A549 (cell line): Measurements from ENCODE around the gene DOK4. TPM values are rescaled to one million over a fixed set of nuclear protein-coding genes. Genes with fewer than 3 reads are reported as not detected.
A peak's percentile ranks its signal among the peaks of the same experiment; 100 is the strongest.

Experiments
- ATAC-seq, 2 experiments: fragments of 200-7000 bp in 1 of 2; fragments of >200 bp in 1 of 2; cut with Nextera tagmentation in 1 of 2; cut with Tn5 transposase in 1 of 2; 3 replicates each; pipeline versions ENCODE4 v1.8.0 to v1.9.1; 2018 to 2020; ENCODE audit warnings: mild to moderate bottlenecking in 1 of 2, moderate library complexity in 1 of 2
- CTCF ChIA-PET: fragments of 300-600 bp; sonication (Branson Sonifier 250); formaldehyde crosslinking; extraction: SDS; loops from one replicate; lab custom pipeline; 2021; ENCODE audit warnings: antibody characterized with exemption, inconsistent platforms; lab: Yijun Ruan, JAX
- POLR2A ChIA-PET: fragments of 350-600 bp; formaldehyde crosslinking; extraction: SDS; loops from one replicate; lab custom pipeline; 2021; ENCODE audit warnings: antibody characterized with exemption, inconsistent platforms; lab: Yijun Ruan, JAX
- DNase-seq, 2 experiments: peaks; one replicate each; pipeline versions ENCODE4 v3.0.0 to v3.0.0-alpha.2; 2011 to 2016; ENCODE audit warnings: low read depth in 1 of 2, low spot score in 1 of 2
- FAIRE-seq: peaks from 2 replicates; lab custom pipeline; 2011; peaks lifted over from hg19 to GRCh38; lab: Jason Lieb, UNC
- H3K27ac ChIP-seq, 2 experiments: fragments of >200 bp; sonication (Bioruptor Twin); formaldehyde crosslinking; 3 replicates each; pipeline ENCODE4 v1.5.1; 2016 to 2017
- H3K4me1 ChIP-seq: fragments of >200 bp; sonication (Bioruptor Twin); formaldehyde crosslinking; 3 replicates; pipeline ENCODE4 v1.6.1; 2016
- H3K4me2 ChIP-seq: fragments of >200 bp; sonication (Bioruptor Twin); formaldehyde crosslinking; 3 replicates; pipeline ENCODE4 v1.6.1; 2016
- H3K4me3 ChIP-seq: fragments of >200 bp; sonication (Bioruptor Twin); formaldehyde crosslinking; 3 replicates; pipeline ENCODE4 v1.5.1; 2016
- H3K9me3 ChIP-seq: fragments of >200 bp; sonication (Bioruptor Twin); formaldehyde crosslinking; 3 replicates; pipeline ENCODE4 v1.6.1; 2016
- BHLHE40 ChIP-seq: IDR thresholded peaks from 2 replicates; pipeline ENCODE4 v1.6.1; 2012; ENCODE audit warnings: low read depth, low read length, inconsistent platforms
- CBX2 ChIP-seq: fragments of 200-600 bp; sonication (generic); IDR thresholded peaks from 2 replicates; pipeline ENCODE4 v1.6.1; 2016; ENCODE audit warnings: low read depth, mild to moderate bottlenecking, borderline replicate concordance
- CBX8 ChIP-seq: fragments of 200-600 bp; sonication (generic); IDR thresholded peaks from 2 replicates; pipeline ENCODE4 v1.6.1; 2016
- FOSL2 ChIP-seq, 2 experiments: fragments of 450-650 bp in 1 of 2; fragments of >200 bp in 1 of 2; sonication (Bioruptor Twin) in 1 of 2; formaldehyde crosslinking; IDR thresholded peaks; 2 replicates each; pipeline versions ENCODE4 v1.5.0 to v1.6.1; 2016 to 2020; ENCODE audit warnings: mild to moderate bottlenecking in 1 of 2, moderate library complexity in 1 of 2
- HOXB13 ChIP-seq: fragments of 250-450 bp; sonication (Bioruptor Pico); IDR thresholded peaks from 2 replicates; pipeline ENCODE4 v1.5.0; 2020; ENCODE audit warnings: low read depth, mild to moderate bottlenecking, moderate library complexity
- HOXB5 ChIP-seq: fragments of 250-450 bp; sonication (Bioruptor Pico); IDR thresholded peaks from 2 replicates; pipeline ENCODE4 v1.5.0; 2020; ENCODE audit warnings: mild to moderate bottlenecking, moderate library complexity
- MAFK ChIP-seq: fragments of 450-650 bp; IDR thresholded peaks from 2 replicates; pipeline ENCODE4 v1.6.1; 2014; ENCODE audit not compliant: partially characterized antibody
- PHF8 ChIP-seq: fragments of 200-600 bp; sonication (generic); IDR thresholded peaks from 2 replicates; pipeline ENCODE4 v1.6.1; 2016; ENCODE audit warnings: low read depth, mild to moderate bottlenecking, antibody characterized with exemption, moderate library complexity, borderline replicate concordance
- POLR2A ChIP-seq: IDR thresholded peaks from 2 replicates; pipeline ENCODE4 v1.6.1; 2012; ENCODE audit warnings: mild to moderate bottlenecking, low read length
- RCOR1 ChIP-seq: fragments of 150-350 bp; IDR thresholded peaks from 2 replicates; pipeline ENCODE4 v1.6.1; 2014; ENCODE audit warnings: antibody characterized with exemption, low read length, low read depth
- SMC3 ChIP-seq: fragments of >200 bp; sonication (Bioruptor Twin); formaldehyde crosslinking; IDR thresholded peaks from 3 replicates; pipeline ENCODE4 v1.6.1; 2018; ENCODE audit warnings: inconsistent platforms
- ZC3H11A ChIP-seq: fragments of 450-650 bp; IDR thresholded peaks from 2 replicates; pipeline ENCODE4 v1.6.1; 2014; ENCODE audit warnings: antibody characterized with exemption, mild to moderate bottlenecking
- ZFP36 ChIP-seq: fragments of 450-650 bp; IDR thresholded peaks from 2 replicates; pipeline ENCODE4 v1.6.1; 2014; ENCODE audit warnings: borderline replicate concordance; ENCODE audit not compliant: partially characterized antibody
- ZSCAN20 ChIP-seq: fragments of 250-450 bp; sonication (Bioruptor Pico); IDR thresholded peaks from 2 replicates; pipeline ENCODE4 v1.8.0; 2022; ENCODE audit warnings: mild to moderate bottlenecking, moderate library complexity
- WGBS: methylation state at CpG from one replicate; pipeline ENCODE4 v1.1.6; 2017; ENCODE audit errors: missing lambda C conversion rate; 5-methylcytosine and 5-hydroxymethylcytosine counted together
- polyA plus RNA-seq, 4 experiments: library from polyadenylated mRNA; depleted of rRNA in 3 of 4; stranded (reverse); fragments of >200 nt; fragmentation: RNase III in 1 of 4; extraction: RNeasy Plus Mini Kit Qiagen cat#74134 plus additional on column Dnase treatment in 1 of 4; gene quantifications; 2 replicates in 3 of 4; 3 replicates in 1 of 4; pipeline ENCODE4 v1.2.3, GENCODE V29; 2011 to 2017
- TF ChIP-seq, protein P1 (sequence below): fragments of 150-350 bp; IDR thresholded peaks from 2 replicates; pipeline ENCODE4 v1.6.1; 2014; ENCODE audit warnings: low read depth, mild to moderate bottlenecking, low read length
- TF ChIP-seq, protein P2 (sequence below): fragments of 200-600 bp; sonication (generic); IDR thresholded peaks from 2 replicates; pipeline ENCODE4 v1.6.1; 2016; ENCODE audit warnings: antibody characterized with exemption, mild to moderate bottlenecking, moderate library complexity
- TF ChIP-seq, protein P3 (sequence below): fragments of >200 bp; sonication (Bioruptor Twin); formaldehyde crosslinking; IDR thresholded peaks from 3 replicates; pipeline ENCODE4 v1.6.1; 2016

DOK4 gene
- polyA plus RNA-seq, 2 of the 4 experiments (the other 2 are of a cell fraction): 70.3 to 85.4 TPM

DNA sequence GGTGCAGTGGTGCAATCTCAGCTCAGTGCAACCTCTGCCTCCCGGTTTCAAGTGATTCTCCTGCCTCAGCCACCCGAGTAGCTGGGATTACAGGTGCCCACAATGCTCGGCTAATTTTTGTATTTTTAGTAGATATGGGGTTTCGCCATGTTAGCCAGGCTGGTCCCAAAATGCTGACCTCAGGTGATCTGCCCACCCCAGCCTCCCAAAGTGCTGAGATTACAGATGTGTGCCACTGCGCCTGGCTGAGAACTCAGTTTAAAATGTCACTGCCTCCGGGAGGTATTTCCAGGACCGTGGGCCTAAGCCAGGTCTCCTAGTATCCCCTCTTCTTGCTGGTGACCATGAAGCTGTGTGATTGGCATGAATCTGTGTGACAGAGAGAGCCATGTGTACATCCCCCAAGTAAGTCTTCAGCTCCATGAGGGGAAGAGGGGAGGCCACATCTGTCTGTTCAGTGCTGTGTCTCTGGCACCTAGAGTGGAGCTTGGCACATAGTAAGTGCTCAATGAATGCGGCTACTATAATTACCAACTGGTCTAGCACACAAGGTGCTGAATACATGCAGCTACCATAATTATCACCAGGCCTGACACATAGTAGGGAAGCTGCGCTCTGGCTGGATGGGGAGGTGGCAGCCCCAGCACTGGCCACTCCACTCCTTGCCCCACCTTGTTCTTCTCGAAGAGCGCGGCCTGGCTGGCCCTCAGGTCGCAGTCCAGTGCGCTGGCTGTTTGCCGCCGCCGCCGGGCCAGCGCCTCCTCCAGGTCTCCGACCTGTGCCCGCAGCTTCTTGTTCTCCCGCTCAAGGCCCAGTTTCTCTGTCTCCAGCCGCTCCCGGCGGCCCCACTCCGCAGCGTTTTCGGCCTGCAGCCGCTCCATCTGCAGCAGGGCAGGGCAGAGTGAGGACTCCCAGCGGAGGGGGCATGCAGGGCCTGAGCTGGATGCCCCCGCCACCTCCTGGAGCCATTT is 31.4 kb upstream of the DOK4 start:
- TF ChIP-seq HOXB13 (CRISPR knock-in tag) (no peak), FOSL2 (IDR thresholded peaks at IDR 0.05) (no peak), FOSL2 (CRISPR knock-in tag; IDR thresholded peaks at IDR 0.05) (no peak), SMC3 (no peak)
- POLR2A ChIA-PET: interaction anchor here (2.0 kb wide), 1 partner anchor 71 kb away, joined by 6 read pairs; the partner anchor contains the start of genes CIAPIN1 and COQ9
- no peak for ATAC-seq
- CTCF ChIA-PET: interaction anchor here (0.9 to 18.0 kb wide), 16 partner anchors 9 to 217 kb away, joined by 3 to 340 read pairs (median 12); partner anchors contain the start of genes CIAPIN1, COQ9, DOK4 and POLR2C
- DNase-seq: no peak
- H3K4me2 ChIP-seq: no peak overlapping the region
- FAIRE-seq: no peak
- no peak overlapping the region for H3K4me3 ChIP-seq
- peak overlapping the region in 1 of 2 experiments; percentile 40; a peak in 1 of 6 replicates for H3K27ac ChIP-seq
- WGBS: 92% methylated on average over 29 of the region's 31 CpGs
- H3K9me3 ChIP-seq: no peaks in the 10 kb centered on the region
- H3K4me1 ChIP-seq: peaks cover 11% of the 10 kb centered on the region

DNA sequence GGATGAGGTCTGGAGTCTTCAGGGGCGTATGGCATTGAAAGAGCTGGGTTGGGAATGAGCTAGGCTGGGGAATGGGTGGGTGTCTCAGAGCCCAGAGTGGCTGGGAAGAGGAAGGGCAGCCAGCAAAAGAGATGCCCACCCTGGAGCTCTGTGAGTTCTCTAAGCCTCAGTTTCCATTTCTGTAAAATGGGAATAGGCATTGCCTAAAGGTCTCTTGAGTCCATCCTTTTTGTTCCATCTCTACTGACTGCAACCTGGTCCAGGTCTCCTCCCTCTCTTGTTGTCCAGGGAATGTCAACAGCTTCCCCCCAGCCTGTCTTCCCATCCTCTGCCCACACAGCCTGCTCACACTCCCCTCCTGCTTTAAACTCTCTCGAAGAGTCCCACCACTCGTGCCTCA is 30.5 kb upstream of the DOK4 start:
- DNase-seq: no peak
- WGBS: 95% methylated on average over 3 of the region's 3 CpGs
- POLR2A ChIA-PET: interaction anchor here (0.6 to 2.0 kb wide), 3 partner anchors 15 to 70 kb away, joined by 5 to 6 read pairs (median 6); partner anchors contain the start of genes CIAPIN1, COQ9 and POLR2C
- FAIRE-seq: no peak
- CTCF ChIA-PET: interaction anchor here (0.9 to 18.0 kb wide), 9 partner anchors 8 to 216 kb away, joined by 3 to 340 read pairs (median 20); partner anchors contain the start of gene POLR2C
- H3K9me3 ChIP-seq: no peaks in the 10 kb centered on the region
- TF ChIP-seq CBX8 (no peak), HOXB5 (no peak), FOSL2 (IDR thresholded peaks at IDR 0.05) (no peak), FOSL2 (CRISPR knock-in tag; IDR thresholded peaks at IDR 0.05) (no peak), CBX2 (no peak), MAFK (no peak), BHLHE40 (no peak), ZFP36 (no peak), RCOR1 (no peak), ZC3H11A (no peak), ZSCAN20 (CRISPR knock-in tag) (no peak), PHF8 (no peak), POLR2A (no peak)
- TF ChIP-seq, protein P1, sequence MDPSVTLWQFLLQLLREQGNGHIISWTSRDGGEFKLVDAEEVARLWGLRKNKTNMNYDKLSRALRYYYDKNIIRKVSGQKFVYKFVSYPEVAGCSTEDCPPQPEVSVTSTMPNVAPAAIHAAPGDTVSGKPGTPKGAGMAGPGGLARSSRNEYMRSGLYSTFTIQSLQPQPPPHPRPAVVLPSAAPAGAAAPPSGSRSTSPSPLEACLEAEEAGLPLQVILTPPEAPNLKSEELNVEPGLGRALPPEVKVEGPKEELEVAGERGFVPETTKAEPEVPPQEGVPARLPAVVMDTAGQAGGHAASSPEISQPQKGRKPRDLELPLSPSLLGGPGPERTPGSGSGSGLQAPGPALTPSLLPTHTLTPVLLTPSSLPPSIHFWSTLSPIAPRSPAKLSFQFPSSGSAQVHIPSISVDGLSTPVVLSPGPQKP: no peak
- TF ChIP-seq, protein P2, sequence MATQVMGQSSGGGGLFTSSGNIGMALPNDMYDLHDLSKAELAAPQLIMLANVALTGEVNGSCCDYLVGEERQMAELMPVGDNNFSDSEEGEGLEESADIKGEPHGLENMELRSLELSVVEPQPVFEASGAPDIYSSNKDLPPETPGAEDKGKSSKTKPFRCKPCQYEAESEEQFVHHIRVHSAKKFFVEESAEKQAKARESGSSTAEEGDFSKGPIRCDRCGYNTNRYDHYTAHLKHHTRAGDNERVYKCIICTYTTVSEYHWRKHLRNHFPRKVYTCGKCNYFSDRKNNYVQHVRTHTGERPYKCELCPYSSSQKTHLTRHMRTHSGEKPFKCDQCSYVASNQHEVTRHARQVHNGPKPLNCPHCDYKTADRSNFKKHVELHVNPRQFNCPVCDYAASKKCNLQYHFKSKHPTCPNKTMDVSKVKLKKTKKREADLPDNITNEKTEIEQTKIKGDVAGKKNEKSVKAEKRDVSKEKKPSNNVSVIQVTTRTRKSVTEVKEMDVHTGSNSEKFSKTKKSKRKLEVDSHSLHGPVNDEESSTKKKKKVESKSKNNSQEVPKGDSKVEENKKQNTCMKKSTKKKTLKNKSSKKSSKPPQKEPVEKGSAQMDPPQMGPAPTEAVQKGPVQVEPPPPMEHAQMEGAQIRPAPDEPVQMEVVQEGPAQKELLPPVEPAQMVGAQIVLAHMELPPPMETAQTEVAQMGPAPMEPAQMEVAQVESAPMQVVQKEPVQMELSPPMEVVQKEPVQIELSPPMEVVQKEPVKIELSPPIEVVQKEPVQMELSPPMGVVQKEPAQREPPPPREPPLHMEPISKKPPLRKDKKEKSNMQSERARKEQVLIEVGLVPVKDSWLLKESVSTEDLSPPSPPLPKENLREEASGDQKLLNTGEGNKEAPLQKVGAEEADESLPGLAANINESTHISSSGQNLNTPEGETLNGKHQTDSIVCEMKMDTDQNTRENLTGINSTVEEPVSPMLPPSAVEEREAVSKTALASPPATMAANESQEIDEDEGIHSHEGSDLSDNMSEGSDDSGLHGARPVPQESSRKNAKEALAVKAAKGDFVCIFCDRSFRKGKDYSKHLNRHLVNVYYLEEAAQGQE: no peak
- TF ChIP-seq, protein P3, sequence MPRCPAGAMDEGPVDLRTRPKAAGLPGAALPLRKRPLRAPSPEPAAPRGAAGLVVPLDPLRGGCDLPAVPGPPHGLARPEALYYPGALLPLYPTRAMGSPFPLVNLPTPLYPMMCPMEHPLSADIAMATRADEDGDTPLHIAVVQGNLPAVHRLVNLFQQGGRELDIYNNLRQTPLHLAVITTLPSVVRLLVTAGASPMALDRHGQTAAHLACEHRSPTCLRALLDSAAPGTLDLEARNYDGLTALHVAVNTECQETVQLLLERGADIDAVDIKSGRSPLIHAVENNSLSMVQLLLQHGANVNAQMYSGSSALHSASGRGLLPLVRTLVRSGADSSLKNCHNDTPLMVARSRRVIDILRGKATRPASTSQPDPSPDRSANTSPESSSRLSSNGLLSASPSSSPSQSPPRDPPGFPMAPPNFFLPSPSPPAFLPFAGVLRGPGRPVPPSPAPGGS: no peak
- TF ChIP-seq, all 56 proteins: peak for 0
- ATAC-seq: no peak
- no peak overlapping the region for H3K4me2 ChIP-seq
- H3K4me3 ChIP-seq: no peak overlapping the region
- no peak overlapping the region for H3K27ac ChIP-seq
- peaks cover 11% of the 10 kb centered on the region for H3K4me1 ChIP-seq
